Smooth muscle cell (in vitro differentiated cells): ENCODE data around the gene SEMA3C. TPM values are rescaled to one million over a fixed set of nuclear protein-coding genes. Genes with fewer than 3 reads are reported as not detected.

Experiments
- DNase-seq: peaks from one replicate; lab custom pipeline; 2025; ENCODE audit not compliant: unreplicated experiment; lab: John Stamatoyannopoulos, UW
- H2AFZ ChIP-seq: fragments of 200-600 bp; sonication (generic); 2 replicates; pipeline ENCODE4 v1.6.0; 2016; ENCODE audit warnings: antibody characterized with exemption, low read depth, mild to moderate bottlenecking
- H3F3A ChIP-seq: fragments of 200-600 bp; sonication (generic); 2 replicates; pipeline ENCODE4 v1.6.0; 2017; ENCODE audit warnings: antibody characterized with exemption, low read depth
- H3K27ac ChIP-seq: fragments of 200-600 bp; sonication (generic); 2 replicates; pipeline ENCODE4 v1.5.1; 2016; ENCODE audit warnings: low read depth, mild to moderate bottlenecking
- H3K27me3 ChIP-seq: fragments of 200-600 bp; sonication (generic); 2 replicates; pipeline ENCODE4 v1.6.1; 2016; ENCODE audit warnings: low read depth, mild to moderate bottlenecking
- H3K36me3 ChIP-seq: fragments of 200-600 bp; sonication (generic); 2 replicates; pipeline ENCODE4 v1.5.1; 2016; ENCODE audit warnings: low read depth
- H3K4me1 ChIP-seq: fragments of 200-600 bp; sonication (generic); 2 replicates; pipeline ENCODE4 v1.5.1; 2016; ENCODE audit warnings: low read depth
- H3K4me2 ChIP-seq: fragments of 200-600 bp; sonication (generic); 2 replicates; pipeline ENCODE4 v1.6.0; 2016; ENCODE audit warnings: mild to moderate bottlenecking
- H3K4me3 ChIP-seq: fragments of 200-600 bp; sonication (generic); 2 replicates; pipeline ENCODE4 v1.5.1; 2016; ENCODE audit warnings: mild to moderate bottlenecking
- H3K79me2 ChIP-seq: fragments of 200-600 bp; sonication (generic); 2 replicates; pipeline ENCODE4 v1.6.0; 2016; ENCODE audit warnings: low read depth, mild to moderate bottlenecking
- H3K9ac ChIP-seq: fragments of 200-600 bp; sonication (generic); 2 replicates; pipeline ENCODE4 v1.6.0; 2016; ENCODE audit warnings: low read depth
- H3K9me3 ChIP-seq: fragments of 200-600 bp; sonication (generic); replicated peaks from 2 replicates; pipeline ENCODE4 v1.5.1; 2016; ENCODE audit warnings: low read depth
- H4K20me1 ChIP-seq: fragments of 200-600 bp; sonication (generic); 2 replicates; pipeline ENCODE4 v1.6.0; 2016; ENCODE audit warnings: low read depth
- WGBS: methylation state at CpG from one replicate; pipeline ENCODE4 v1.1.7; 2016; ENCODE audit warnings: low lambda C conversion rate; 5-methylcytosine and 5-hydroxymethylcytosine counted together
- polyA plus RNA-seq: library from polyadenylated mRNA; unstranded; fragments of >200 nt; fragmentation: Nextera tagmentation; extraction: Ambion mirVana; gene quantifications from 2 replicates; pipeline ENCODE4 v1.2.1, GENCODE V29; 2016
- total RNA-seq: library from RNA; depleted of rRNA; stranded (reverse); fragments of >200 nt; gene quantifications from 2 replicates; pipeline ENCODE4 v1.2.3, GENCODE V29; 2014
- TF ChIP-seq, protein P1 (sequence below): fragments of 200-600 bp; sonication (generic); IDR thresholded peaks from 2 replicates; pipeline ENCODE4 v1.5.1; 2017; ENCODE audit warnings: borderline replicate concordance, mild to moderate bottlenecking, antibody characterized with exemption; ENCODE audit not compliant: insufficient read depth, poor library complexity, severe bottlenecking

SEMA3C gene
- total and polyA plus RNA-seq, 2 experiments from 2014 or later = 20.6 to 295 TPM

- TF ChIP-seq, protein P1, sequence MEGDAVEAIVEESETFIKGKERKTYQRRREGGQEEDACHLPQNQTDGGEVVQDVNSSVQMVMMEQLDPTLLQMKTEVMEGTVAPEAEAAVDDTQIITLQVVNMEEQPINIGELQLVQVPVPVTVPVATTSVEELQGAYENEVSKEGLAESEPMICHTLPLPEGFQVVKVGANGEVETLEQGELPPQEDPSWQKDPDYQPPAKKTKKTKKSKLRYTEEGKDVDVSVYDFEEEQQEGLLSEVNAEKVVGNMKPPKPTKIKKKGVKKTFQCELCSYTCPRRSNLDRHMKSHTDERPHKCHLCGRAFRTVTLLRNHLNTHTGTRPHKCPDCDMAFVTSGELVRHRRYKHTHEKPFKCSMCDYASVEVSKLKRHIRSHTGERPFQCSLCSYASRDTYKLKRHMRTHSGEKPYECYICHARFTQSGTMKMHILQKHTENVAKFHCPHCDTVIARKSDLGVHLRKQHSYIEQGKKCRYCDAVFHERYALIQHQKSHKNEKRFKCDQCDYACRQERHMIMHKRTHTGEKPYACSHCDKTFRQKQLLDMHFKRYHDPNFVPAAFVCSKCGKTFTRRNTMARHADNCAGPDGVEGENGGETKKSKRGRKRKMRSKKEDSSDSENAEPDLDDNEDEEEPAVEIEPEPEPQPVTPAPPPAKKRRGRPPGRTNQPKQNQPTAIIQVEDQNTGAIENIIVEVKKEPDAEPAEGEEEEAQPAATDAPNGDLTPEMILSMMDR = no peak
- Histone ChIP-seq H3K4me3 (no peak overlapping the region), H3K9me3 (no peaks in the 10 kb centered on the region), H2AFZ (no peak overlapping the region), H4K20me1 (no peaks in the 10 kb centered on the region), H3K4me2 (no peak overlapping the region), H3F3A (no peaks in the 10 kb centered on the region), H3K36me3 (no peaks in the 10 kb centered on the region), H3K27me3 (no peaks in the 10 kb centered on the region), H3K9ac (no peak overlapping the region), H3K79me2 (no peaks in the 10 kb centered on the region), H3K4me1 (peaks cover 3% of the 10 kb centered on the region), H3K27ac (no peak overlapping the region)
- 70% methylated on average over 8 of the region's 8 CpGs for WGBS
- DNase-seq = no peak
Observed at GRCh38 chr7:80748363-80749042, 170.3 kb downstream of the SEMA3C start.

- peak overlapping the region; percentile 6 for H3K9ac ChIP-seq
- H3K27ac ChIP-seq = peak overlapping the region; percentile 75
- no peaks in the 10 kb centered on the region for H4K20me1 ChIP-seq
- no peak overlapping the region for H2AFZ ChIP-seq
- DNase-seq = no peak
- H3K79me2 ChIP-seq = no peaks in the 10 kb centered on the region
- no peaks in the 10 kb centered on the region for H3K9me3 ChIP-seq
- no peaks in the 10 kb centered on the region for H3K27me3 ChIP-seq
- no peaks in the 10 kb centered on the region for H3F3A ChIP-seq
- H3K4me2 ChIP-seq = peak overlapping the region; percentile 53
- 0% methylated on average over 1 of the region's 1 CpG for WGBS
- H3K4me1 ChIP-seq = peaks cover 7% of the 10 kb centered on the region
- TF ChIP-seq, protein P1 = no peak
- H3K36me3 ChIP-seq = no peaks in the 10 kb centered on the region
- H3K4me3 ChIP-seq = no peak overlapping the region
Observed at GRCh38 chr7:80740778-80741545, 177.9 kb downstream of the SEMA3C start.

DNA sequence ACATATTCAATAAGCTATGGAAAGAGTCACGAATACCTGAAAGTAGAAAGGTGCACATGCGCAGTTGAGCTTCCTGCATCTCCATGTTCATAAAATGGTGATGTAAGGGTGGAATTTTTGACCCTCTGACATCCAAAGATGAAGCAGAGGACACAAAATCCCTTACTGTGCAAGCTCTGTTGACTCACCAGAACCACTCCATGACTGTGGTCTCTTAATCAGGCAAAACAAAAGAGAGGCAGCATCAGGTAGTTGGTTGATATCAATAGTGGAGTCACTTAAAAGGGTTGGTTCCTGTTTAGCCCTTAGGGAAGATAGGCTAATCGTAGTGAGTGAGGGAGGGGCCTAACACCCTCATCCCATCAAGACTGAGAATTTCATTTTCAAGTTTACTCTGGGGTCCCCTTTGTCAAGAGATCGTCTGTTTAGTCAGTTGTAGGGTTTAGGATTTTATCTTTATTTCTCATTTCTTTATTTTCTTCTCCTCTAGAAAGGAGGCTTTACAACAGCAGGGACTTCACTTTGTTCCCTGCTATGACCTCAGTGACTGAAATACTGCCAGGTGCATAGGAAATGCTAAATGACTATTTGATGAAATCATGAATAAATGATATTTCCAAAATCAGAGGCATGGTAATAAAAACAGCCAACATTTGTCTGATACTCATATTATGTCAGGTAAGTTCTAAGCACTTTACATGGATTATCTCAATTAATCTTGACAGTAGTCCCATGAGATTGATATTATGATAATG lies 182.3 kb downstream of the SEMA3C start:
- peaks cover 2% of the 10 kb centered on the region for H3K4me1 ChIP-seq
- no peak overlapping the region for H3K4me2 ChIP-seq
- H4K20me1 ChIP-seq = no peaks in the 10 kb centered on the region
- no peaks in the 10 kb centered on the region for H3F3A ChIP-seq
- H3K79me2 ChIP-seq = no peaks in the 10 kb centered on the region
- no peak overlapping the region for H3K27ac ChIP-seq
- no peak for DNase-seq
- TF ChIP-seq, protein P1 = no peak
- no peak overlapping the region for H3K4me3 ChIP-seq
- 83% methylated on average over 4 of the region's 4 CpGs for WGBS
- no peaks in the 10 kb centered on the region for H3K9me3 ChIP-seq
- no peak overlapping the region for H2AFZ ChIP-seq
- H3K9ac ChIP-seq = no peak overlapping the region
- no peaks in the 10 kb centered on the region for H3K36me3 ChIP-seq
- no peaks in the 10 kb centered on the region for H3K27me3 ChIP-seq
